Measurements from ENCODE around the gene MTCL1.

The MTCL1 gene

DNA sequence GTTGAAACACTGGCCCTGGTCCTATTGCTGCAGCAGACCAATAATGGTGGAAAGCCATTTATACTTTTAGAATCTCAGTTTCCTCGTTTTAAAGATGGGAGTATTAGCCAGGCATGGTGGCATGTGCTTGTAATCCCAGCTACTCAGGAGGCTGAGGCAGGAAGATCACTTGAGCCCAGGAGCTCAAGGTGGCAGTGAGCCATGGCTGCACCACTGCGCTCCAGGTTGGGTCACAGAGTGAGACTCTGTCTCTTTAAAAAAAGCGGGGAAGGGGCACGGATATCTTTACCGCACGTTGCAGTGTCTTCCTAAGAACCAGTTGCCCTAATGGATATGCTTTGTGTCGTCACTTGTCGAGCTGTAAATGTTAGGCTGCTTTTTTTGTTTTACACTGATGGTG lies 8.3 kb downstream of the MTCL1 start:
- DNase-seq (ENCODE audit: low read depth): no peak

DNA sequence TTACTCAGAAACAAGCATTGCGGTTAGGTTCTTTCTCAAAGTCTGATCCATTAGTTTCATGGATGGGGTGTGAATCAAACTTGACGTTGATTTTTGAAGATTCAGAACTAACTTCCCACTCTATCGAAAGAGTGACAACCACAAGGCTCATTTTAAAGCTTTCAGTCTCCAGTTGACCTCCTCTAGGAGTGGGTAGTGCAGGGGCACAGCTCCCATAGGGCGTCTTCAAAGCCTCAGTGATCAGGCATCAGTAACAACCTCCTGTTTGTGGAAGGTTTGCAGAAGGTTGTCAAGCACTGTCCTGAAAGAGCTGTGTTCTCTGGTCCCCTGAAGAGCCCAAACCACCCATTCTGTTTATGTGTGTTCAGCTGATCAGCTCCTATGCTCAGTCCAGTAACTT lies 10.2 kb downstream of the MTCL1 start:
- DNase-seq (ENCODE audit: low read depth): no peak

DNA sequence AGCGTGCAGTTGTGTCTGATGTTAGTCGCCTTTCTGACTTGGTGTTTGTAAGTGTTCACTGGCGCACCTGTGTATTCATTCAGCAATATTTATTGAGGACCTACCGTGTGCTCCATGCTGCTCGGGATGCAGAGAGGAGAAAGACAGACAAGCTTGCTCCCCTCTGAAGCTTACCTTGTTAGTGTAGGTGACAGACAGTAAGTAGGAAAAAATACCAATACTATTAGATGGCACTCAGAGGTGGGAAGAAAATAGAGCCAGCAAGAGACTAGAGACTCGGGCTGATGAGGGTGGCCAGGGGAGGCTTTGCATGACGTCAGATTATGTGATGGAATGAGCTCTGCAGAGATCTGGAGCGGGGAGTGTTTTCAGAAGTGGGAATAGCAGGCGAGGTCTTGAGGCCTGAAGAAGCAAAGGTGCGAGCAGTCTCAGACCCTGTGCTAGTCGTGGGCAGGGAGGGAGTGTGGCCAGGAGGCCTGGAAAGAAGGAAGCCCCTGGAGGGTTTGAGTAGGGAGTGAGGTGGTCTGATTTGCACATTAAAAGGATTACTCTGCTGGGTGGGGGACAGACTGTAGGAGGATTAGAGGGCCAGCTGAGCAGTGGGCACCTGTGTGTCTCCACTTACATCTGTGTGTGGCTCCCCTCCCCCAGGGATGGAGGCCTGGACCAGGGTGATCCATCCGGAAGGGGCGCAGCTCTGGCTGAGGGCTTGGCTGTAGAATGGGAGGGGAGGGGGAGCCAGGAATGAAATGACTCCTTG lies 11.8 kb downstream of the MTCL1 start:
- no peak for DNase-seq (ENCODE audit: low read depth)

DNA sequence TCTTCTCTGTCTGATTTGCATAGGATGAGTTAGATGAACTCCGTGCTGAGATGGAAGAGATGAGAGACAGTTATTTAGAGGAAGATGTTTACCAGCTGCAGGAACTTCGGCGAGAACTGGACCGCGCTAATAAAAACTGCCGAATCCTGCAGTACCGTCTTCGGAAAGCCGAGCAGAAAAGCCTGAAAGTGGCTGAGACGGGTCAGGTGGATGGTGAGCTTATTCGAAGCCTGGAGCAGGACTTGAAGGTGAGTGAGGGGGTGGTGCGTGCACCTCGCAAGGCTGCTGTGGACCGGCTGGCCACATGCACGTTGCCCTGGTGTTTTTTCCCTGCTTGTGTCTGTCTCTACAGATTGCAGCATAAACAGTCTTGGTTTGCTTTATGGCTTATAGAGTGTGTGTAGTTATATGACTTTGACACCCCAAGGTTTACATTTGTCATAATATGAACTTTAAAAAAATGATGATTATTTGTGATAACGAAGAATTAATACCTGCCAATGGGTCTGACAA lies 13.1 kb downstream of the MTCL1 start:
- DNase-seq (ENCODE audit: low read depth): no peak

DNA sequence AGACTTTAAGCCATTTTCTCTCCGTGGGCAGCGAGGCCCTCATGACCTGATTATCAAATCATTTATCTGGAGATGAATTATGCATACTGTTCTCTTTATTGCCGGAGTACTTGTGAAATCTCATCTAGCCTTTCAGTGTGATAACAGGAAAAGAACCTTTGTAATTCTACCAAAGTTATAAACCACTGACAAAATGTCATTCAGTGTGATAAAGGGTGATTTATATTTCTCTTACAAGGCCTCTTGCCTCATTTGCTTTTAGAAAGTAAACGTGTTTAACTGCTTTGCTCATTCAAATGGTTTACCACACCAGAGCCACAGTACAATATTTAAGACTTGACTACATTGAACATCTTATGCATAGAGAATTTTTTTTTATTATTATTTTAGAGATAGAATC lies 13.8 kb downstream of the MTCL1 start:
- no peak for DNase-seq (ENCODE audit: low read depth)

DNA sequence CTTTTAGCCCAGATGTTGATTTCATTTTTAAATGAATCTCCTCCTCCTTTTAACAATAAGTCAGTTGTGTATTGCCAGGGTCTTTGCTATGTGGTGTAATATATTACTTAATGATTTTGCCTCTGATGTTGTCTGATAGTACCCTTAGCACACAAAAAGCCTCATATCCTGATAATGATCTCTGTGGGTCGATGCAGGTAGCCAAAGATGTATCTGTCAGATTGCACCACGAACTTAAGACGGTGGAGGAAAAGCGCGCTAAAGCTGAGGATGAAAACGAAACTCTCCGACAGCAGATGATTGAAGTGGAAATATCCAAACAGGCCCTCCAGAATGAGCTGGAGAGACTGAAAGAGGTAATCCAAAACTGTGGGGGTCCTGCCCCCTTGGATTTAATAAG lies 14.8 kb downstream of the MTCL1 start:
- DNase-seq (ENCODE audit: low read depth): no peak

DNA sequence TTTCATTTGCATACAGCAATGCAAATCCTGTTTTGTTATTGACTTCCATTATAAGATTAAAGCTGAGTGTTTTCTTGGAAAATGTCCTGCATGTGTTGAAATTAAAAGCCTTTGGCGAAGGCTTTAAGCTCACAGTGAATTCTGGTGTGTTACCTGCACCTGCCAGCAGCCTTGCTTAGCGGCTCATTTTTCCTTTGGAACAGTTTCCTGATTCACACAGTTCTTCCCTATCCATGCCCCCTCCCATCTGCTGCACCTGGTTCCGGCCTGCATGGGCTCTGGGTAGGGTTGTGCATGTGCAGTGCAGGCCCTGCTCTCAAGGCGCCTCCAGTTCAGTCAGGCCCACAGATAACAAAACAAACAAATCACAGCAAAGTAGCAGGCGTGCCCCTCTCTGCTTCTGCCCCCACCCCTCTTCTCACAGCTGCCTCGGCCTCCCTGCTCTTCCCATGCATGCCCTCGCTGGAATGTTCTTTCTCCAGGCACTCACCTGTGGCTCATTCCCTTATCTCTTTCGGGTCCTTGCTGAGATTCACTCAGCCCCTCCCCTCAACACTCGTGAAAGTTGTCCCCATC lies 15.8 kb downstream of the MTCL1 start:
- DNase-seq (ENCODE audit: low read depth): no peak

DNA sequence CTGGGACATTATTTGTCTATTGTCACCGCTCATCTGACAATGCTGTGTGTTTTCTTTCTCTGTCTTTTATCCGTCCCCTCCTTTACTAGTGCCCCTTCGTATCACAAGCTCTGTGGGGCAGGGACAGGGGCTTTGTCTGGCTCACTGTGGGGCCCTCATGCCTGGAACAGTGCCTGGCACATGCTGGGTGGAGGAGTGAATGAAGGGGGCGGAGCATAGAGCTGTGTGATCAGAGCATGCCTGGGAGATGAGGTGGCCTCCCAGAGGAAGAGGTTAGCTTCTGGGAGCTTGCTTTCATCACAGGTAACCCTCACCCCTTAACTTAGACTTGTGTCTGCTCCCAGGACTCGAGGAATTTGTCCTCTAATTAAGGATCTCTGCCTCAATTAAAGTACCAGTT lies 16.4 kb downstream of the MTCL1 start:
- DNase-seq (ENCODE audit: low read depth): no peak

DNA sequence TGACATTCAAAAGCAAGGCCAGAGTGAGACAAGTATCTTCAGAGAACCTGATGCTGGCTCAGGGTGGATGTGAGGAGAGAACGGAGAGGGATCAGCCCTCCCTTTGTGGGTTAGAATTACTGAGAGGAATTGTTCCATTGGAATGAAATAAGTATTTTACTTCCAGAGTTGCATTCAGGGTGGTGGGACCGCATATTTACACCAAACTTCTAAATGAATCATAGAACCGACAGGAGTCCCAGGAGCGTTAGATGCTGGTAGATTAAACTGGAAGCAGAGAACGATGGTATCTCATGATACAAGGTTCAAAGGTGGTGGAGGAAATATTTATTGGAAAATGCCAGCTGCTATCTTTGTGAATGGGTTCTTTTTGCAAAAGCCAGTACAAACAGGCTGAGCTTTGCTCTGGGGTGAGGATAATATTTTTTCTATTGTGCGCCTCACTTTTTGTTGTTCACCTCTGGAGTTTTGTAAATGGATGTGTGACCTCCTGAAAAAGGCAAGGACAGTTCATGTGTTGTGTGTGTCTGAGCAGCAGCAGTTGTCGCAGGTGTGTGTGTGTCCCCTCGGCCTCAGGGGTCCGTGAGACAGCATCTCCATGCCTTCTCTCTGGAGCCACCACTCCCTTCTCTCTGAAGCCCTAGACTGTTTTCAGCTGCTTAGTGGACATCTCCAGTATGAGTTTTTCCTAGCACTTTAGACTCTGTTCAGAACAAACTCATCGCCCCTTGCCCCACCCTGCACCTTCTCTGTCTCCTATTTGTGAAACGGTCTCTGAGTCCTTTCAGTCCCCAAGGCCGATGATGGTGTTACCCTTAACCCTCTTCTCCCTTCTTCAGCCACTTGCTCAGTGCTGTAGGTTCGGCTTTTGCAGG lies 17.8 kb downstream of the MTCL1 start:
- no peak for DNase-seq (ENCODE audit: low read depth)

DNA sequence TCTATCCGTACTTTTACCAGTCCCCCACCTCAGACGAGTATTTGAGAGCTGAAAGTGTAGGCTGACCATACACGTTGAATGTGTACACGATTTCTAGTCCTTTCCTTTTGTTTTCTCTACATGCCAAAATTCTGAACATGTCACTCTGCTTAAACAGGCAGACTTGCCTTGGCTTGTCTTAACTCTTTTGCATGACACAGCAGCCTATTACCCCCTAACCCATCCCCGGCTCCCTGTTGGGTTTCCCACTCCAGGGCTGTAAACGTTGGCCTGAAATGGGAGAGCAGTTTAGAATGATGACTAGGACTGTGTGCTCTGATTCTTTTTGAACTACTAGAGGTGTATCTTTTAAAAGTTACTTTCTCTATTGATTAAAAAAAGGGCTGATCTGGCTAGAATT lies 19.1 kb downstream of the MTCL1 start:
- DNase-seq (ENCODE audit: low read depth): no peak

DNA sequence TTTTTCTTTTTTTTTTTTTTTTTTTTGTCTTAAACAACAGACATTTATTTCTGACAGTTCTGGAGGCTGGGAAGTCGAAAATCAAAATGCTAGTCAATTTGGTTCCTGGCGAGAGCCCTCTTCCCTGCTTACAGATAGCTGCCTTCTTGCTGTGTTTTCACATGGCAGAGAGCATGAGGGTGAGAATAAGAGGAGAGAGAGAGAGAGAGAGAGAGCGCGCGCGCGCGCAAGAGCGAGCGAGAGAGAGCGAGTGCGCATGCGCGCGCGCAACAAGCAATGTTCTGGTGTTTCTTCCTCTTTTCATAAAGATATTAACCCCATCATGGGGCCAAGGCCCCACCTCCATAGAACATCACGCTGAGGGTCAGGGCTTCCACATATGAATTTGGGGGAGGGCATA lies 20.9 kb downstream of the MTCL1 start:
- DNase-seq (ENCODE audit: low read depth): no peak

DNA sequence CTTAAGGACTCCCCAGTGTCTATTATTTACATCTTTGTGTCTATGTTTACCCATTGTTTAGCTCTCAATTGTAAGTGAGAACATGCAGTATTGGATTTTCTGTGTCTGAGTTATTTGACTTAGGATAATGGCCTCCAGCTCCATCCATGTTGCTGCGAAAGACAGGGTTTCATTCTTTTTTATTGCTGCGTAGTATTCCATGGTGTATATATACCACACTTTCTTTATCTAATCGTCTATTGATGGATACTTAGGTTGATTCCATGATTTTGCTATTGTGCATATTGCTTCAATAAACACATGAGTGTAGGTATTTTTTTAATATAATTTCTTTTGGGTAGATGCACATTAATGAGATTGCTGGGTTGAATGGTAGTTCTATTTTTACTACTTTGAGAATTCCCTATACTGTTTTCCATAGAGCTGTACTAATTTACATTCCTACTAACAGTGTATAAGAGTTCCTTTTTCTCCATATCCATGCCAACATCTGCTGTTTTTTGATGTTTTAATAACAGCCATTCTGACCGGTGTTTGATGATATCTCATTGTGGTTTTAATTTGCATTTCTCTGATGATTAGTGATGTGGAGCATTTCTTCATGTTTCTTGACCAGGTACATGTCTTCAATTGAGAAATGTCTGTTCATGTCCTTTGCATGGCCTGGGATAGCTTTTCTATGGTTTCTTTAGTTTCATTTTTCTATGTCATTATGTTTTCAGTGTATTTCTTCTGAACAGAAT lies 21.8 kb downstream of the MTCL1 start:
- DNase-seq (ENCODE audit: low read depth): no peak

DNA sequence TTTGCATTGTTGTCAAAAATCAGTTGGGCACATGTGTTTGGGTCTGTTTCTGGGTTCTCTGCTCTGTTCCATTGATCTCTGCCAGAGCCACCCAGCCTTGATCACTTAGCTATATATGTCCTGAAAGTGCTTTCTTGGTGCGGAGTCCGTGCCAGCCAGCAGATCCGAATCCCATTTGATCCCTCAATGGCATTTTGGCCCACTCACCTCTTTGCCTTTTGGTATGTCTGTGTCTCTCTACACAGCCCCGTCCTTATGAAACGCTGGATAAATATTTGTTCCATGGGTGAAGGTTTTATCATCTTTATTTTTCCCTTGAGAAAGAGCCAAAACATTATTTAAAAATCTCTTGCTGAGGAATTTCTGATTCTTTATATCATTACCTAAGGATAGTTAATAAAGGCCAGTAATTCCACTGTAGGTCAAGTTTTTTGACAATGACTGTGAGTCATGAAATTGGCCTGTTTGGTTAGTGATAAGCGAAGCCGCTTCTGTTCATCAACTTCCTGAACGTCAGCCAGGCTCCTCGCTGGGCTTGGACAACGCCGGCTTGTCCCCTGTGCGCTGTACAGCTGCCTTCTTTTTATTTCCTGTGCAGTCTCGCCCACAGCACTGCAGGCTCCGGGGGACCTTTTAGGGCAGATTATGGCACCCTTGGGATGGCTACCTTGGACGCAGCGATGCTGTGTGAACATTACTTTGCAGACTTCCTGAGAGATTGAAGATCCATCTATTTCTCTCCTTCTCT lies 24.9 kb downstream of the MTCL1 start:
- DNase-seq (ENCODE audit: low read depth): no peak

DNA sequence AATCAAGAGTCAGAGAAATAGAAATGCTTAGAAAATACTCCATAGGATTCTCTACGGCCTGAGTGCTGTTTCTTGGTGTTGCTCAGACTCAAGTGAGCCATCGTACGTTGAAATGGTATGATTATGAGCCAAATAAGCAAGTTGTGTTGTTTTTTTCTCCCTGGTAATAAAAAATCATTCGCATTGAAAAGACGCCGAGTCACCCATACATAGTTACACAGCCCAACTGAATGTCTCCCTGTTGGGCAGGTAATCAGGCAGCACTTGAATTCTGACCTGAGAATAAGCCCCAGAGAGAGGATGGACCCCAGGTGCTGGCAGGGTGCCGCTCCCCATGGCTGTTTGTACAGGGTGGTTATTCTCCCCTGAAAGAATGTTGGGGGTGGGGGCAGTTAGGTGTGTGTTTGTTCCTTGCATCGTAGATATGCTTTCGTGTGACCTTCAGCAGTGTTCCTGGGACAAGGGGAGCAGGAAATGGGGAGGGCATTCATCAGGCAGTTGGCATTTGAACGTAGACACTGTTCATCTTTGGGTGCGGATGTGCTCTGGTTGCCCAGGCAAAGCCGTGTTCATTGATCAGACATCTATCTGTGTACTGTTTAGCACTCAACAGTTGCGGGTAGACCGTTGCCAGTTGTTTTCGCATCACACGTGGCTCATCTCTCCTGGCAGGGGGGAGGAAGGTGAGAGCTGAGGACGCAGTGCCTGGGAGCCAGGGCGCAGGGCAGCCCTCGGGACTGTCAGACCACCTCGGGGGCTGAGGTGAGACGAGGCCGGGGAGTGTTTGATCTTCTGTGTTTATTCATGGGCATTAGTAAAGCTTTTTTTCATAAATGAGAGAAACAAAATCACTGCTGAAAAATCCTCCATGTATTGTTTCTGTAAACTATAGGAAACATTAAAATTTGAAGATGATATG lies 27.3 kb downstream of the MTCL1 start:
- no peak for DNase-seq (ENCODE audit: low read depth)

DNA sequence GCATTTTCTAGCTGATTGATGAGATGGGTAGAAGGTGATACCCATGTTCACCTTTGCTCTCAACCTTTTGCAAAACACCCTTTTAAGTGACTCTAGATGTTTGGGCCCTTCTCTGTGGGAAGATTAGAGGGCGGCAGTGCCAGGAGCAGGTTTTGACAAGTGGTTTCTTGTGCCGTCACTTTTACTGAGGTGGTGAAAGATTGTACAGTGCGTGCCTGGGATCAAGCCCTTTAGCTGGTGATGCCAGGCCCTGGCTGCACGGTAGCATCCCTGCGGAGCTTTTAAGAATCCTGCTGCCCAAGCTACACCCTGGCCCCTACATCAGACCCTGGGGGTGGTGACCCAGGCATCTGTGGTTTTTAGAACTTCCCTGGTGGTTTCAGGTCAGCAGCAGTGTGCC lies 29.1 kb downstream of the MTCL1 start:
- DNase-seq (ENCODE audit: low read depth): no peak

DNA sequence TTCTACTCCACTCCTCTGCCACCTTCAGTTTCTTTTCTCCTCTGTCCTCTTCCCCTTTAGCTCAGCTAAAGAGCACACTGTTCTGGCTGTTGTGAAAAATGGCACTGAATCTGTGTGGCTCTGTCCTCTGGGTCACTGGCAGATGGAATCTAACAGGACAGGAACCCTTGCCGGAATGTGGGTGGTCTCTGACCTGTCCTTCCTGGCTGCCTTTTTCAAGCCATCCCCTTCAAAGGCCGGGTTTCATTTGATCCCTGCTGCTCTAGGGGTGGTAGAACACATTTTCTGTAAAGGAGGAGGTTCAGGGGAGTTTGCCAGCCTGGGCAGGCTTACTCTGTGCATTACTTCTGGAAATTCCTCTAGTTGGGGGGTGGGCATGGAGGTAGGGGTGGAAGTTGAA lies 29.9 kb downstream of the MTCL1 start:
- no peak for DNase-seq (ENCODE audit: low read depth)

DNA sequence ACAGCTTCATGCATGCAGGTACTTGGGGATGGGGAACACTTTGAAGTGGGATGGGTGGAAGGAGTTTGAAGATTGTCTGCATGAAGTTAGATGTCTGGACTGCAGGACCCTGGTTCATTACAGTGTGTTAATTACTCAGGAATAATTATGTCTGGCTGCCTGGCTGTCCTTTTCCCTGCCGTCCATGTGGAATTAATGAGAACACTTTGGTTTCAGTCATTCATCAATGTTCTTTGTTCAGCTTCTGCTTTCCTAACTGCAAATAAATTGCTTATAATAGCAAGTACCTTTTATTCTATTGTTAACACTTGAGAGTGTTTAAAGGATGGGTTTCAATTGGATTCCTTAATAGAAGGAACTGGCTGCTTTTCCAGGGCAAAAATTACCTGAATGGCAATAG lies 35.8 kb downstream of the MTCL1 start:
- no peak for DNase-seq (ENCODE audit: low read depth)

DNA sequence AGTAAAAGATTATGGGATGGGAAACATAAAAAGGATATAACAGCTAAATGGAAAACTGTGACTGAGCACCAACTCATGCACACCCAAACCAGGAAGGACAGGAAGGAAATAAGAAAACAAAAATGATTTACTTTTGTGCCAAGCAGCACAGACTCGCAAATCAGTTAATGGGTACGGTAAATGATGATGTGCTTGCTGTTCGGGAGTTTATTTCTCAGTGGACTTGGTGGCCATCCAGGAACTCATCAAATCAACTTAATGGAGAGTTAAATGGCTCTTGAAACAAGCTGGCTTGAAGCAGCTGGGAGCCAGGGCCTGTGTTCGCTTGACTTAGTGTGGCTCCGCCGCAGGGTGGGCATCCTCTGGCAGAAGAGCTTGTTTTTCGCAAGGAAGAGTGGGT lies 36.2 kb downstream of the MTCL1 start:
- no peak for DNase-seq (ENCODE audit: low read depth)

DNA sequence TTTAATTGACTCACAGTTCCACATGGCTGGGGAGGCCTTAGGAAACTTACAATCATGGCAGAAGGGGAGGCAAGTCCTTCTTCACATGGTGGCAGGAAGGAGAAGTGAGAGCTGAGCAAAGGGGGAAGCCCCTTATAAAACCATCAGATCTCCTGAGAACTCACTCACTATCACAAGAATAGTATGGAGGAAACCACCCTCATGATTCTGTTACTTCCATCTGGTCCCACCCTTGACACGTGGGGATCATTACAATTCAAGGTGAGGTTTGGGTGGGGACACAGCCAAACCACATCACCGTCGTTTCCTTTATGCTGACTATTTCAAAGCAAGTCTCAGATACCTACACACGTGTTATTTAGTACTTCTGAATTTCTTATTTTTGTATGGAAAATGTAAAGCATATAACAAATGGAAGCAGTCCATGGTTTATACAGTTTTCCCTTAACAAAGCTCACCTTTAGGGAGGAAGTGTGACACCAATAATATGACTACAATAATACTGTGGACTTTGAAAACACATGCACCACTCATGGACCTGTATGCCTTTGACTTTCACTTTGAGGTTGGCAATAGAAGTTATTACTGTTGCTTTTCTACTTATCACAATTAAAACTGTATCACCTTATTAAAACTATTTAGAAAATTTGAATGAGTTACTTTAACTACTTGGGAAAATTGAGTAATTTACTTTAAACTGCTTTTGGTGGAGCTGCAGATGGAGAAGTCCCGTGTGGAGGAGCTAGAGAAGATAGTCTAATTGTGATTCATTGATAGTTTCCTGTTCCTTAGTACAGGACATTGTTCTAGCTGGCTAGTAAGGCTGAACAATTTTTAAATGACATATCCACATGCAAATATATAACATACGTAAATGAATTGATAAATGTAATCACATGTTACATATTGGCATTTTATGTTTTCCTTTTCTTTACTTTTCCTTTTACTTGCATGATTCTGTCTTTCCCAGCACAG lies 37.3 kb downstream of the MTCL1 start:
- DNase-seq (ENCODE audit: low read depth): no peak
